ENCODE results near the gene HLA-B.
"Not testable (repeated sequence)": the region's sequence is repeated elsewhere in the genome, so short reads cannot be mapped to it uniquely, and the experiment has no call there.

GRCh38 chr6:31397153-31397499, 40.1 kb upstream of the HLA-B start:
- TF ChIP-seq CTCF, POLR2A (IDR thresholded peaks at IDR 0.05): not testable (repeated sequence)

Data from right lobe of liver (tissue), 4 donors.